DND-41 (cell line): ENCODE measurements around the gene FGFBP1.

ENCODE experiments used
- ATAC-seq: fragments of 200-7000 bp; cut with Tn5 transposase; 3 replicates; pipeline ENCODE4 v1.9.1; 2021; ENCODE audit warnings: low read depth; ENCODE audit not compliant: insufficient read depth
- DNase-seq: peaks from one replicate; pipeline ENCODE4 v3.0.0-alpha.2; 2020
- H2AFZ ChIP-seq: 2 replicates; pipeline ENCODE4 v1.6.0; 2012; ENCODE audit warnings: low read depth, low read length
- H3K27ac ChIP-seq: 2 replicates; pipeline ENCODE4 v1.5.1; 2012; ENCODE audit warnings: low read length, inconsistent platforms
- H3K27me3 ChIP-seq: fragments of 200-600 bp; sonication (generic); 2 replicates; pipeline ENCODE4 v1.6.0; 2012; ENCODE audit warnings: low read length, mild to moderate bottlenecking, inconsistent platforms; ENCODE audit not compliant: insufficient read depth, poor library complexity
- H3K36me3 ChIP-seq: 2 replicates; pipeline ENCODE4 v1.5.1; 2012; ENCODE audit warnings: low read length, inconsistent platforms; ENCODE audit not compliant: insufficient read depth
- H3K4me1 ChIP-seq: 2 replicates; pipeline ENCODE4 v1.5.1; 2012; ENCODE audit warnings: mild to moderate bottlenecking, low read length; ENCODE audit not compliant: insufficient read depth
- H3K4me2 ChIP-seq: 2 replicates; pipeline ENCODE4 v1.6.0; 2012; ENCODE audit warnings: mild to moderate bottlenecking, moderate library complexity, low read length, inconsistent platforms; ENCODE audit not compliant: insufficient read depth
- H3K4me3 ChIP-seq, 2 experiments: fragments of 200-600 bp in 1 of 2; shearing (Covaris generic) in 1 of 2; 2 replicates each; pipeline ENCODE4 v1.5.1; 2012 to 2016; ENCODE audit warnings: inconsistent platforms in 2 of 2, low read length in 2 of 2, mild to moderate bottlenecking in 2 of 2, low read depth in 1 of 2, moderate library complexity in 1 of 2
- H3K79me2 ChIP-seq: 2 replicates; pipeline ENCODE4 v1.6.0; 2012; ENCODE audit warnings: low read length, inconsistent platforms; ENCODE audit not compliant: insufficient read depth
- H3K9ac ChIP-seq: 2 replicates; pipeline ENCODE4 v1.6.0; 2012; ENCODE audit warnings: low read depth, mild to moderate bottlenecking, inconsistent platforms, low read length, moderate library complexity
- H3K9me3 ChIP-seq: 2 replicates; pipeline ENCODE4 v1.5.1; 2012; ENCODE audit warnings: low read length, moderate library complexity, mild to moderate bottlenecking, inconsistent platforms; ENCODE audit not compliant: insufficient read depth, severe bottlenecking
- H4K20me1 ChIP-seq: 2 replicates; pipeline ENCODE4 v1.6.0; 2012; ENCODE audit warnings: low read length; ENCODE audit not compliant: insufficient read depth
- EZH2 ChIP-seq: IDR thresholded peaks from 3 replicates; pipeline ENCODE4 v1.6.1; 2012; ENCODE audit warnings: borderline replicate concordance, low read depth, mild to moderate bottlenecking, moderate library complexity, low read length, inconsistent platforms; ENCODE audit not compliant: severe bottlenecking
- TF ChIP-seq, protein P1 (sequence below): IDR thresholded peaks from 2 replicates; pipeline ENCODE4 v1.5.1; 2012; ENCODE audit warnings: borderline replicate concordance, low read length, moderate library complexity, mild to moderate bottlenecking; ENCODE audit not compliant: poor library complexity, severe bottlenecking; ENCODE audit errors: extremely low read depth

The FGFBP1 gene

DNA sequence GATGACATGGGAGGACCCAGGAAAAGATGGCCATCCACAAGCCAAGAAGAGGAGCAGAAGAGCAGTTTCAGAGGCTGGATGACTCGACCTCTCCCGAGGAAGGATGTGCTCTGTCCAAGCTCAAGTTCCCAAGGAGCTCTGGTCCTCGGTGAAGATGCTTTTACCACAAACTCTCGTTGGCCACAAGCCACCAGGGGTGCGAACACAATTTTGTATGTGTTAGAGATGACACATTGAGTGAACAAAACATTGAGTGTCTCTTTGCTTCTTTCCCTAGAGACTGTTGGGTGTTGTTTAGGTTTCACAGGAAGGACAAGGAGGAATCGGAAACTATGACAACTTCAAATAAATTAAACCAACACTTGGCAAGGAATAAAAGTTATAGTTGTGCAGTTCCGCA is 26.3 kb downstream of the FGFBP1 start:
- Histone ChIP-seq H3K27me3 (no peaks in the 10 kb centered on the region), H4K20me1 (no peaks in the 10 kb centered on the region), H3K4me3 (no peak overlapping the region), H3K4me1 (no peaks in the 10 kb centered on the region), H3K27ac (no peak overlapping the region), H3K9me3 (no peaks in the 10 kb centered on the region), H3K79me2 (no peaks in the 10 kb centered on the region), H2AFZ (no peak overlapping the region), H3K4me2 (no peak overlapping the region), H3K9ac (no peak overlapping the region), H3K36me3 (no peaks in the 10 kb centered on the region)
- no peak for TF ChIP-seq EZH2
- TF ChIP-seq, protein P1, sequence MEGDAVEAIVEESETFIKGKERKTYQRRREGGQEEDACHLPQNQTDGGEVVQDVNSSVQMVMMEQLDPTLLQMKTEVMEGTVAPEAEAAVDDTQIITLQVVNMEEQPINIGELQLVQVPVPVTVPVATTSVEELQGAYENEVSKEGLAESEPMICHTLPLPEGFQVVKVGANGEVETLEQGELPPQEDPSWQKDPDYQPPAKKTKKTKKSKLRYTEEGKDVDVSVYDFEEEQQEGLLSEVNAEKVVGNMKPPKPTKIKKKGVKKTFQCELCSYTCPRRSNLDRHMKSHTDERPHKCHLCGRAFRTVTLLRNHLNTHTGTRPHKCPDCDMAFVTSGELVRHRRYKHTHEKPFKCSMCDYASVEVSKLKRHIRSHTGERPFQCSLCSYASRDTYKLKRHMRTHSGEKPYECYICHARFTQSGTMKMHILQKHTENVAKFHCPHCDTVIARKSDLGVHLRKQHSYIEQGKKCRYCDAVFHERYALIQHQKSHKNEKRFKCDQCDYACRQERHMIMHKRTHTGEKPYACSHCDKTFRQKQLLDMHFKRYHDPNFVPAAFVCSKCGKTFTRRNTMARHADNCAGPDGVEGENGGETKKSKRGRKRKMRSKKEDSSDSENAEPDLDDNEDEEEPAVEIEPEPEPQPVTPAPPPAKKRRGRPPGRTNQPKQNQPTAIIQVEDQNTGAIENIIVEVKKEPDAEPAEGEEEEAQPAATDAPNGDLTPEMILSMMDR = no peak
- DNase-seq = no peak
- no peak for ATAC-seq

DNA sequence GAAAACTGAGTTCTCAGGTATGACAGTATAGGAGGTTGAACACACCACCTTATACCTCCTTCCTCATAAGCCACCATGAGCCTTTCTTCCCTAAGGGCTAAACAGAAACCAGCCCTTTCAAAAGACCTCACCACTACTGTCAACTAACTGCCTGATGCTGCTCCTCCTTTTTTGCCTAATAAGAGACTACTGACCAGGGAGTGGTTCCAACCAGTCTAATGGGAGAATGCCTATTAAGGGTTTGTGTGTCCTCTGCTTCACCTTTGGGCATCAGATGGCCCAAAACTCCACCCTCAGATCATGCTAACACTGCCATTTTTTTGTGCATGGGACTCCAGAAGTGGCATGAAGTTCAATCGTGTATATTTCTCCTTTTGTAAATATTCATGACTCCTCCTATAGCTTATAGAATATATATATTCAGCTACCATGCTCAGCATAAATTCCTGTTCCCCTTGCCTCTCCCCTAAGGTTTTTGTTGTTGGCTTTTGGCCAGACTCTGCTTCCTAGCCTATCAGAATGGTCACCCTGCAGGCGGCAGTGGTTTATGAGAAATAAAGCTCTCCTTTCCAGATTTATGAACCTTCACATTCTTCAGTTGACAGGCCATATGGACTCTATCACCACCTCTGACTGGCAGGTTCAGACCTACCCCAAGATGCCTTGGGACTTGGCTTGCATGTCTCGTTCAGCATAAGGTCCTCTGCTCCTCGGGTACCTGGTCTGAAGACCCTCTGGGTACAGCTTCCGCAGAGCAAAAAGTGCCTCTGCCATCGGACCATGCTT is 28.2 kb downstream of the FGFBP1 start:
- no peaks in the 10 kb centered on the region for H3K27me3 ChIP-seq
- no peaks in the 10 kb centered on the region for H3K9me3 ChIP-seq
- H3K4me1 ChIP-seq = no peaks in the 10 kb centered on the region
- H3K36me3 ChIP-seq = no peaks in the 10 kb centered on the region
- no peak overlapping the region for H3K27ac ChIP-seq
- ATAC-seq = no peak
- no peak overlapping the region for H2AFZ ChIP-seq
- H3K4me3 ChIP-seq = no peak overlapping the region
- no peaks in the 10 kb centered on the region for H4K20me1 ChIP-seq
- no peak overlapping the region for H3K4me2 ChIP-seq
- TF ChIP-seq EZH2 = no peak
- TF ChIP-seq, protein P1 = no peak
- H3K79me2 ChIP-seq = no peaks in the 10 kb centered on the region
- H3K9ac ChIP-seq = no peak overlapping the region
- no peak for DNase-seq

GRCh38 chr4:15907430-15907829 is 31.1 kb downstream of the FGFBP1 start:
- Histone ChIP-seq H3K4me2 (no peak overlapping the region), H3K4me1 (no peaks in the 10 kb centered on the region), H3K9ac (no peak overlapping the region), H3K4me3 (no peak overlapping the region), H3K9me3 (no peaks in the 10 kb centered on the region), H3K27ac (no peak overlapping the region), H3K27me3 (no peaks in the 10 kb centered on the region), H4K20me1 (no peaks in the 10 kb centered on the region), H3K36me3 (no peaks in the 10 kb centered on the region), H2AFZ (no peak overlapping the region), H3K79me2 (no peaks in the 10 kb centered on the region)
- ATAC-seq (no peak), DNase-seq (no peak)
- TF ChIP-seq, protein P1 = no peak
- no peak for TF ChIP-seq EZH2

DNA sequence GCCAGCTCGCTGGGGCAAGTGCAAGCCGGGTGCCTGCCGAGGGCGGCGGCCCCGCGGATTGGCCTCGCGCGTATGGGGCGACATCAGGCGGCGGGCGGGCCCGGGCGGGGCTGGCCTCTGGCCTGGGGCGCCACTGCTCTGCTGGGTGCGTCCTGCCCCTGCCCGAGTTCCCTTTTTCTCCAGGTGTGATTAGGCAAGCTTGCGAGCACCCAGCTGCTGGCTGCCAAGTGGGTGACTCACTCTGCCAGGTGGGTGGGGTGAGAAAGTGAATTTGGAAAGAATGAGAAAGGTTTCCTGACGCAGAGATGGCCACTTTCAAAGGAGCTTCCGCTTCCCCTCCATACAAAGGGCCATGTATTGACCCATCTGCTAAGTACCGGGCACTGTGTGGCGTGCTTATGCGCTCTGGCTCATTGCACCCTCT is 32.5 kb downstream of the FGFBP1 start:
- Histone ChIP-seq H3K79me2 (no peaks in the 10 kb centered on the region), H4K20me1 (no peaks in the 10 kb centered on the region), H3K4me1 (no peaks in the 10 kb centered on the region), H3K9ac (no peak overlapping the region), H3K27me3 (no peaks in the 10 kb centered on the region), H3K9me3 (no peaks in the 10 kb centered on the region), H3K4me2 (no peak overlapping the region), H3K36me3 (no peaks in the 10 kb centered on the region), H3K27ac (no peak overlapping the region), H2AFZ (no peak overlapping the region), H3K4me3 (no peak overlapping the region)
- ATAC-seq (no peak), DNase-seq (no peak)
- TF ChIP-seq EZH2 = no peak
- TF ChIP-seq, protein P1 = no peak
